NCI-H1092 treated with DMSO at 0.1 percent for 48 hours (cell line): ENCODE results near the gene PARP12.

Experiments
- DNase-seq: peaks from one replicate; lab custom pipeline; 2025; lab: John Stamatoyannopoulos, UW

Gene PARP12

GRCh38 chr7:140035400-140036223, 27.1 kb downstream of the PARP12 start:
- DNase-seq = no peak

- no peak for DNase-seq
Measured at GRCh38 chr7:140034421-140034820, 28.3 kb downstream of the PARP12 start.

GRCh38 chr7:140033779-140034363, 28.9 kb downstream of the PARP12 start:
- DNase-seq = no peak

- DNase-seq = no peak
Measured at GRCh38 chr7:140033036-140033435, 29.7 kb downstream of the PARP12 start.

GRCh38 chr7:140031364-140031763, 31.4 kb downstream of the PARP12 start:
- no peak for DNase-seq

GRCh38 chr7:140029072-140029471, 33.7 kb downstream of the PARP12 start:
- DNase-seq = no peak

- DNase-seq = no peak
Measured at GRCh38 chr7:140028311-140028710, 34.4 kb downstream of the PARP12 start.

- no peak for DNase-seq
Measured at GRCh38 chr7:140027858-140028257, 34.9 kb downstream of the PARP12 start.

- no peak for DNase-seq
Measured at GRCh38 chr7:140026935-140027334, 35.8 kb downstream of the PARP12 start.

GRCh38 chr7:140025814-140026433, 36.8 kb downstream of the PARP12 start:
- DNase-seq = no peak

GRCh38 chr7:140025241-140025640, 37.5 kb downstream of the PARP12 start:
- no peak for DNase-seq

- no peak for DNase-seq
Measured at GRCh38 chr7:140024585-140024984, 38.2 kb downstream of the PARP12 start.

GRCh38 chr7:140023728-140024127, 39.0 kb downstream of the PARP12 start:
- DNase-seq = no peak

GRCh38 chr7:140022582-140023211, 40.1 kb downstream of the PARP12 start:
- no peak for DNase-seq

- DNase-seq = no peak
Measured at GRCh38 chr7:140021603-140022002, 41.1 kb downstream of the PARP12 start.

GRCh38 chr7:140019606-140020005, 43.1 kb downstream of the PARP12 start:
- no peak for DNase-seq

GRCh38 chr7:140019172-140019571, 43.6 kb downstream of the PARP12 start:
- no peak for DNase-seq

GRCh38 chr7:140018125-140019043, 44.4 kb downstream of the PARP12 start:
- no peak for DNase-seq

- no peak for DNase-seq
Measured at GRCh38 chr7:140017543-140017942, 45.2 kb downstream of the PARP12 start.

GRCh38 chr7:140017034-140017433, 45.7 kb downstream of the PARP12 start:
- DNase-seq = no peak

GRCh38 chr7:140016540-140016939, 46.2 kb downstream of the PARP12 start:
- no peak for DNase-seq
